ENCODE data around the gene CALCOCO1. TPM values are rescaled to one million over a fixed set of nuclear protein-coding genes. Genes with fewer than 3 reads are reported as not detected.
A peak's percentile ranks its signal among the peaks of the same experiment; 100 is the strongest.

The CALCOCO1 gene
- total and polyA plus RNA-seq, 2 of the 13 experiments (the other 11 are each of a cell fraction or from before 2014, with no cell fraction given): 7.7 to 47.7 TPM

GRCh38 chr12:53659011-53659551 is 68.2 kb downstream of the CALCOCO1 start (continued):
- TF ChIP-seq THRA (CRISPR knock-in tag; IDR thresholded peaks at IDR 0.05; ENCODE audit: borderline replicate concordance) (peak; percentile 59), MED8 (CRISPR knock-in tag; IDR thresholded peaks at IDR 0.05; ENCODE audit: insufficient replicate concordance) (no peak), MYC (CRISPR knock-in tag; IDR thresholded peaks at IDR 0.05; ENCODE audit: borderline replicate concordance) (no peak), FLYWCH1 (CRISPR knock-in tag; IDR thresholded peaks at IDR 0.05) (no peak), ZNF883 (CRISPR knock-in tag; IDR thresholded peaks at IDR 0.05; ENCODE audit: not compliant biosample characterization) (no peak), SRSF9 (IDR thresholded peaks at IDR 0.05; ENCODE audit: borderline replicate concordance, insufficient read depth, low read depth, low read length, poor library complexity, severe bottlenecking) (no peak), ZFP41 (CRISPR knock-in tag; IDR thresholded peaks at IDR 0.05; ENCODE audit: borderline replicate concordance) (no peak), TBX2 (CRISPR knock-in tag; IDR thresholded peaks at IDR 0.05; ENCODE audit: borderline replicate concordance) (peak; percentile 44; the same call in 1 of the 2 replicates), GPN1 (CRISPR knock-in tag; IDR thresholded peaks at IDR 0.05; ENCODE audit: borderline replicate concordance) (no peak), HOXA7 (CRISPR knock-in tag; IDR thresholded peaks at IDR 0.05) (no peak), ZNF557 (CRISPR knock-in tag; IDR thresholded peaks at IDR 0.05) (no peak), IRF2 (CRISPR knock-in tag; IDR thresholded peaks at IDR 0.05) (peak; percentile 77), AFF4 (CRISPR knock-in tag; IDR thresholded peaks at IDR 0.05) (no peak), ZNF777 (CRISPR knock-in tag; IDR thresholded peaks at IDR 0.05) (no peak), TCF7 (IDR thresholded peaks at IDR 0.05; ENCODE audit: low read depth) (no peak), ZNF484 (CRISPR knock-in tag; IDR thresholded peaks at IDR 0.05; ENCODE audit: borderline replicate concordance, low read depth) (no peak), KLF12 (CRISPR knock-in tag; IDR thresholded peaks at IDR 0.05; ENCODE audit: borderline replicate concordance) (no peak), BRCA1 (CRISPR knock-in tag; IDR thresholded peaks at IDR 0.05) (no peak), SAP130 (CRISPR knock-in tag; IDR thresholded peaks at IDR 0.05; ENCODE audit: low read depth) (peak; percentile 68), ZNF333 (CRISPR knock-in tag; IDR thresholded peaks at IDR 0.05; ENCODE audit: borderline replicate concordance) (no peak), ZNF251 (CRISPR knock-in tag; IDR thresholded peaks at IDR 0.05) (no peak), TEAD2 (CRISPR knock-in tag; IDR thresholded peaks at IDR 0.05) (no peak), NFYC (CRISPR knock-in tag; IDR thresholded peaks at IDR 0.05) (no peak; the same call in 1 of the 2 replicates), ELF3 (CRISPR knock-in tag; IDR thresholded peaks at IDR 0.05) (peak; percentile 79), NFATC3 (CRISPR knock-in tag; IDR thresholded peaks at IDR 0.05) (no peak), ZFYVE20 (CRISPR knock-in tag; IDR thresholded peaks at IDR 0.05; ENCODE audit: borderline replicate concordance, low read depth) (no peak), HMG20B (CRISPR knock-in tag; conservative IDR thresholded peaks at IDR 0.05) (no peak)
- TF ChIP-seq, protein P1, sequence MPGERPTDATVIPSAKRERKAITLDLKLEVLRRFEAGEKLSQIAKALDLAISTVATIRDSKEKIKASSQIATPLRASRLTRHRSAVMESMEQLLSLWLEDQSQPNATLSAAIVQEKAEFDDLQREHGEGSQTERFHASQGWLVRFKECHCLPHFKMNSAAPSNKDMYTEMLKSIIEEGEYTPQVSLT (CRISPR knock-in tag; IDR thresholded peaks at IDR 0.05; ENCODE audit: borderline replicate concordance, low read depth): no peak

Data from HepG2 (cell line).